Measurements from ENCODE around the gene CISD3.

Gene CISD3

GRCh38 chr17:38779965-38780752 lies 50.0 kb downstream of the CISD3 start:
- DNase-seq = no peak

GRCh38 chr17:38783227-38783626 lies 53.1 kb downstream of the CISD3 start:
- no peak for DNase-seq
